MCF 10A (cell line): ENCODE measurements around the gene METTL26. TPM values are rescaled to one million over a fixed set of nuclear protein-coding genes. Genes with fewer than 3 reads are reported as not detected.

ENCODE experiments used
- BruUV-seq: library from RNA; stranded (reverse); fragments of 400-500 nt; replicated peaks from 2 replicates; lab custom pipeline; 2021; lab: Mats Ljungman, UMichigan
- CTCF ChIA-PET: fragments of 300-600 bp; sonication (Branson Sonifier 250); formaldehyde crosslinking; extraction: SDS; loops from one replicate; lab custom pipeline; 2021; ENCODE audit warnings: antibody characterized with exemption, inconsistent platforms; lab: Yijun Ruan, JAX
- POLR2A ChIA-PET: fragments of 300-600, 350-650 bp; sonication (Branson Sonifier 250); formaldehyde crosslinking; extraction: SDS; loops from one replicate; lab custom pipeline; 2020; ENCODE audit warnings: antibody characterized with exemption, inconsistent platforms; lab: Yijun Ruan, JAX
- DNase-seq: peaks from one replicate; pipeline ENCODE4 v3.0.0-alpha.2; 2018; ENCODE audit not compliant: unreplicated experiment
- H3K27ac Mint-ChIP-seq: one replicate; pipeline ENCODE4 v1.8.0; 2022; ENCODE audit warnings: mild to moderate bottlenecking, low read depth, mixed read lengths; ENCODE audit not compliant: unreplicated experiment
- H3K27me3 Mint-ChIP-seq: one replicate; pipeline ENCODE4 v1.8.0; 2022; ENCODE audit warnings: mixed read lengths; ENCODE audit not compliant: insufficient read depth, unreplicated experiment
- H3K36me3 Mint-ChIP-seq: one replicate; pipeline ENCODE4 v1.8.0; 2022; ENCODE audit warnings: mild to moderate bottlenecking, moderate library complexity, mixed read lengths; ENCODE audit not compliant: insufficient read depth, unreplicated experiment
- H3K4me1 Mint-ChIP-seq: one replicate; pipeline ENCODE4 v1.8.0; 2022; ENCODE audit warnings: mixed read lengths; ENCODE audit not compliant: insufficient read depth, unreplicated experiment
- H3K4me3 Mint-ChIP-seq: one replicate; pipeline ENCODE4 v1.8.0; 2022; ENCODE audit warnings: mild to moderate bottlenecking, moderate library complexity, mixed read lengths; ENCODE audit not compliant: unreplicated experiment
- H3K9me3 Mint-ChIP-seq: one replicate; pipeline ENCODE4 v1.8.0; 2022; ENCODE audit warnings: mixed read lengths; ENCODE audit not compliant: unreplicated experiment
- CTCF ChIP-seq: fragments of 200-600 bp; IDR thresholded peaks from one replicate; pipeline ENCODE4 v1.8.0; 2022; ENCODE audit warnings: antibody characterized with exemption, mild to moderate bottlenecking; ENCODE audit not compliant: unreplicated experiment
- intact Hi-C: fragments of 100-400 bp; cut with micrococcal nuclease; formaldehyde crosslinking; loops from 2 replicates; pipeline ENCODE4 v1.14.1; 2022
- total RNA-seq: library from RNA; stranded (reverse); gene quantifications from 2 replicates; pipeline ENCODE4 v1.2.3, GENCODE V29; 2022

The METTL26 gene
- total RNA-seq, 1 experiment from 2014 or later, result 106 TPM

- Mint-ChIP-seq H3K4me1 (no peaks in the 10 kb centered on the region), H3K9me3 (no peaks in the 10 kb centered on the region), H3K27ac (peak within 1 kb of the TSS; percentile 85), H3K27me3 (no peaks in the 10 kb centered on the region), H3K4me3 (peak within 1 kb of the TSS; percentile 75), H3K36me3 (peaks cover 23% of the 10 kb centered on the region)
- peak; percentile 67 for TF ChIP-seq CTCF
- ChIA-PET POLR2A (interaction anchor here (0.6 to 3.2 kb wide), 17 partner anchors 8 to 244 kb away, joined by 3 to 17 read pairs (median 4); partner anchors contain the start of genes CAPN15, METTL26, STUB1 and WDR24), CTCF (interaction anchor here (0.6 to 2.3 kb wide), 16 partner anchors 9 to 325 kb away, joined by 3 to 9 read pairs (median 3); partner anchors contain the start of genes CCDC78, MCRIP2, METTL26 and WDR24)
- peak; percentile 87 for DNase-seq
- intact Hi-C loops, result no loop called here
- no TSS peak for BruUV-seq
Measured at GRCh38 chr16:667780-668518, 31.8 kb upstream of the METTL26 start, which contains the start of gene RHOT2. Gene RHOT2 (plus strand): TSS chr16:668132. CDS start chr16:668200, 68 bp downstream.

- Mint-ChIP-seq H3K36me3 (peaks cover 19% of the 10 kb centered on the region), H3K4me1 (no peaks in the 10 kb centered on the region), H3K27me3 (no peaks in the 10 kb centered on the region), H3K9me3 (no peaks in the 10 kb centered on the region), H3K27ac (peak overlapping the region; percentile 85), H3K4me3 (peak overlapping the region; percentile 75)
- no TSS peak for BruUV-seq
- ChIA-PET CTCF (interaction anchor here (0.6 to 2.3 kb wide), 16 partner anchors 9 to 324 kb away, joined by 3 to 9 read pairs (median 3); partner anchors contain the start of genes CCDC78, MCRIP2, METTL26 and WDR24), POLR2A (interaction anchor here (0.6 to 3.2 kb wide), 15 partner anchors 9 to 243 kb away, joined by 3 to 17 read pairs (median 4); partner anchors contain the start of genes CAPN15, STUB1, WDR24 and WDR90)
- no peak for TF ChIP-seq CTCF
- intact Hi-C loops, result no loop called here
- no peak for DNase-seq
Measured at GRCh38 chr16:667113-667779, 31.1 kb upstream of the METTL26 start.

- no peak for DNase-seq
- H3K27ac Mint-ChIP-seq, result no peak overlapping the region
- no peaks in the 10 kb centered on the region for H3K4me1 Mint-ChIP-seq
- ChIA-PET CTCF (interaction anchor here (0.9 to 2.3 kb wide), 5 partner anchors 8 to 45 kb away, joined by 3 to 7 read pairs (median 3); partner anchors contain the start of genes WDR24 and WDR90), POLR2A (interaction anchor here (3.2 kb wide), 1 partner anchor 18 kb away, joined by 17 read pairs; the partner anchor contains the start of gene WDR90)
- peaks cover 18% of the 10 kb centered on the region for H3K36me3 Mint-ChIP-seq
- no TSS peak for BruUV-seq
- intact Hi-C loops, result no loop called here
- H3K4me3 Mint-ChIP-seq, result no peak overlapping the region
- TF ChIP-seq CTCF, result no peak
- H3K9me3 Mint-ChIP-seq, result no peaks in the 10 kb centered on the region
- H3K27me3 Mint-ChIP-seq, result no peaks in the 10 kb centered on the region
Measured at GRCh38 chr16:666572-666971, 30.5 kb upstream of the METTL26 start.

GRCh38 chr16:662597-662996 is 26.5 kb upstream of the METTL26 start:
- H3K27ac Mint-ChIP-seq, result no peak overlapping the region
- H3K36me3 Mint-ChIP-seq, result no peaks in the 10 kb centered on the region
- no peaks in the 10 kb centered on the region for H3K4me1 Mint-ChIP-seq
- BruUV-seq, result no TSS peak
- H3K27me3 Mint-ChIP-seq, result no peaks in the 10 kb centered on the region
- H3K4me3 Mint-ChIP-seq, result no peak overlapping the region
- H3K9me3 Mint-ChIP-seq, result no peaks in the 10 kb centered on the region
- intact Hi-C loops, result no loop called here
- no peak for TF ChIP-seq CTCF
- CTCF ChIA-PET, result interaction anchor here (0.5 to 1.3 kb wide), 3 partner anchors 9 to 79 kb away, joined by 3 to 4 read pairs (median 3); no protein-coding TSS in a partner anchor
- POLR2A ChIA-PET, result interaction anchor here (1.1 kb wide), 1 partner anchor 9 kb away, joined by 4 read pairs; no protein-coding TSS in a partner anchor
- DNase-seq, result no peak
